ENCODE results near the gene BRD3OS. TPM values are rescaled to one million over a fixed set of nuclear protein-coding genes. Genes with fewer than 3 reads are reported as not detected.

The BRD3OS gene, protein sequence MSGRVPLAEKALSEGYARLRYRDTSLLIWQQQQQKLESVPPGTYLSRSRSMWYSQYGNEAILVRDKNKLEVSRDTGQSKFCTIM
- 6.8 TPM for total RNA-seq

DNA sequence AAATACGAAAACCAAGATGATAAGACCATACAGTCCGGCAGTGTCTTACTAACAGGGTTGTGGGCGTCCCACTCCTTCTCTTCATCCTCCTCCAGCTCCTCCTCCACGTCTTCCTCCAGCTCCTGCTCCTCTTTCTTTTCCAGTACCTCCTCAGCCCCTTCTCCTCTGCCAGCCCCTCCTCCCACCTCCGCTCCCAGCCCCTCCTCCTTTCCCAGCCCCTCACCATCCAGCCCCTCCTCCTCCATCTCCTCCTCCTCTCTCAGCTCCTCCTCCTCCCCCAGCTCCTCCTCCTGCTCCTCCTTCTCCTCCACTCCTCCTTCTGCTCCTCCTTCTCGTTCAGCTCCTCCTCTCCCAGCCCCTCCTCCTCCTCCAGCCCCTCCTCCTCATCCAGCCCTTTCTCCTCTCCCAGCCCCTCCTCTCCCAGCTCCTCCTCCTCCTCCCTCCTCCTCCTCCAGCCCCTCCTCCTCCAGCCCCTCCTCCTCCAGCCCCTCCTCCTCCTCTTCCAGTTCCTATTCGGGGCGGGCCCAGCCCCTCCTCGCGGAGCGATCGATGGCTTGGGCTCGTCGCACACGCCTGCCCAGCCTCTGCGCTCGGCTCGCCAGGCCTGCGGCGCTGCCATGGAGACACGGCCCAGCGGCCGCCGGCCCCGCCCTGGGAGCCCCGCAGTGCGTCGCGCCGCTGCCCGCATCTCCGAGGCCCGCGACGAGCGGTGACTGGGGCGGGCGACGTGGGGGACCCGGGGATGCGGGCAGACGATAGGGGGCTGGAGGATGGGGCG lies at the start of gene BRD3OS:
TSS of gene BRD3OS (plus strand) at position 654 of the 778 bp plus-strand sequence. CDS start 1,267 bp downstream, outside the sequence.
- peak; percentile 99 for DNase-seq

GRCh38 chr9:133975511-133975910 lies 49.8 kb upstream of the BRD3OS start:
- DNase-seq = no peak

GRCh38 chr9:133976191-133976861 lies 49.0 kb upstream of the BRD3OS start:
- DNase-seq = no peak

DNA sequence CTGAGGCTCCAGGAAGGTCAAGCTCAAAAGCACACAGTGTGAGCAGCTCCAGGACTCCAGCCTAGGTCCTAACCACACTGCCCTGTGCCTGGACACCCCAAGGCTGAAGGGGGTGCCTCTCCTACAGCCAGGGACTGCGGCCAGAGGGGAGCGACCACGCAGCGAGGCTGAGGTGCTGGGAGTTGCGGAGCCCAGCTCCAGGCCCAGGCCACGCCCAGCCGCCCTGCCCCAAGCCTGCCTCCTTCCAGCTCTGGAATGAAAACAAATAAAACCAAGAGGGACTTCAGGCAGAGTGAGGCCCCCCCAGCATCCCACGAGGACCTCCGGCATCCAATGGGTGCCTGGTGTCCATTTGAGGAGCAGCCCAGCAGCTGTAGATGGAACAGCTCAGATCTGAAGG lies 48.4 kb upstream of the BRD3OS start:
- DNase-seq = no peak

- DNase-seq = no peak
Measured at GRCh38 chr9:133977421-133978201, 47.7 kb upstream of the BRD3OS start.

GRCh38 chr9:133978226-133978898 lies 46.9 kb upstream of the BRD3OS start:
- DNase-seq = no peak

- DNase-seq = no peak
Measured at GRCh38 chr9:133978899-133979272, 46.4 kb upstream of the BRD3OS start.

- DNase-seq = peak; percentile 44
Measured at GRCh38 chr9:133979273-133979920, 45.9 kb upstream of the BRD3OS start.

- DNase-seq = no peak
Measured at GRCh38 chr9:133979921-133980863, 45.1 kb upstream of the BRD3OS start.

DNA sequence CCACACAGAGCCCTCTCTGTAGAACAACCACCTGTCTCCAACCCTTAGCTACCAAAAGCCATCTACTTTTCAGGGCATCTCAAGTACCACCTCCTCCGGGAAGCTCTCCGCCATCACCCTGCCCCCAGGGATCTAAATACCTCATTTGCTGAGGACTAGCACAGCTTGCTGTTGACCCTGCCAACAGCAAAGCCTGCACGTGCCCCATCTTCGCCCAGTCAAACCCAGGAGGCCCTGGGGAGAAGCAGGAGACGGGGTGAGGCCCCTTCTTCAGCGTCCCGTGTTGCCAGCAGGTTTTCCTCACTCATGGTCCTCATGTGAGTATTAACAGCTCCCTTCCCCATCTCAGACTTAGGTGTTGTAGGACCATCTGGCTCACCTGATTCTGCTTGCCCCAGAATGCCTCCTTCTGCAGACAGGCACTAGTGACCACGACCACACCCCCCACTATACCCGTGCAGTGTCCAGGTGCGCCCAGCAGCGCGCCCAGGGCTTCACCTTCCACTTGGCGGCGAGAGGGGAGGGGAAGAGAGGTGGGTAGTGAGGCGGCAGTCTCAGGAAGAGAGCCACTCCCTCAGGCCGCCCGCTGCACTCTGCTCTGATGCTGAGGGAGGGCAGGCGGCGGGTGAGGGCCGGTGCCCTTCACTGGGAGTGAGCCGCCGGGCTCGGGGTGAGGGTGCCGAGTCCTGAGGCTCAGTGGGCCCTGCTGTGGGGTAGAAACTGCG lies 44.3 kb upstream of the BRD3OS start:
- DNase-seq = no peak

- DNase-seq = no peak
Measured at GRCh38 chr9:133981589-133981957, 43.7 kb upstream of the BRD3OS start.

- no peak for DNase-seq
Measured at GRCh38 chr9:133981958-133982681, 43.2 kb upstream of the BRD3OS start.

DNA sequence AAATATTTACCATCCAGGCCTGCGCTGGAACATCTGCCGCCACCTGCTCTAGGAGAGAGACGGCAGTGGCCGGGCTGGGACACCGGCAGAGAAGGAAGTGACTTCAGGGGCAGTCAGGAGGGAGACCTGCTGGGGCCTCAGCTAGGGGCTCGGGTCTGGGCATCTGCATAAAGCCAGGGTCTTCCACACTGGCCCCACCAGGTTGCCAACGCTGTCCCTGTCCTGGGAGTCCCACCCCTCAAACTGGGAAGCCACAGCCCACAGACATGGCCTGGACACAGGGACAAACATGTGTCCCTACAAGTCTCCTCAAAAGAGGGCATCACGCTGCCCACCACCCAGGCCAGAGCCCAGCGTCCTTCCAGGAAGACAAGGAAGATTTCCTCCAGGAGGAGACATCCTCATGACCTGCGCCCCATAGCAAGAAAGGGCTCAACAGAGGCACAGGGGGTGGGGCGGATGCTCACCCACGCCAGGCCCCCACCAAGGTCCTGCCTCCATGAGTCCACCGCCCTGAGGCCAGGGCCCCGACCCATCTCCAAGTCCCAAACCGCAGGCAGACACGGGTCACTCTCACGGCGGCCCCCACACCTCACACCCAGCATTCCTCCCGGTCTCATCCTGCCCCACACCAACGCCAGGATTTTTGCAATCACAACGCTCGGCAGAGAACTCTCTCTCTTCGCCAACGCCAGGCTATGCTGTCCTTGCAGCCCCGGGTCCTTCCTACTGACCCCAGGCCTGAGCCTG lies 42.1 kb upstream of the BRD3OS start:
- DNase-seq = no peak

- no peak for DNase-seq
Measured at GRCh38 chr9:133986061-133986460, 39.2 kb upstream of the BRD3OS start.

DNA sequence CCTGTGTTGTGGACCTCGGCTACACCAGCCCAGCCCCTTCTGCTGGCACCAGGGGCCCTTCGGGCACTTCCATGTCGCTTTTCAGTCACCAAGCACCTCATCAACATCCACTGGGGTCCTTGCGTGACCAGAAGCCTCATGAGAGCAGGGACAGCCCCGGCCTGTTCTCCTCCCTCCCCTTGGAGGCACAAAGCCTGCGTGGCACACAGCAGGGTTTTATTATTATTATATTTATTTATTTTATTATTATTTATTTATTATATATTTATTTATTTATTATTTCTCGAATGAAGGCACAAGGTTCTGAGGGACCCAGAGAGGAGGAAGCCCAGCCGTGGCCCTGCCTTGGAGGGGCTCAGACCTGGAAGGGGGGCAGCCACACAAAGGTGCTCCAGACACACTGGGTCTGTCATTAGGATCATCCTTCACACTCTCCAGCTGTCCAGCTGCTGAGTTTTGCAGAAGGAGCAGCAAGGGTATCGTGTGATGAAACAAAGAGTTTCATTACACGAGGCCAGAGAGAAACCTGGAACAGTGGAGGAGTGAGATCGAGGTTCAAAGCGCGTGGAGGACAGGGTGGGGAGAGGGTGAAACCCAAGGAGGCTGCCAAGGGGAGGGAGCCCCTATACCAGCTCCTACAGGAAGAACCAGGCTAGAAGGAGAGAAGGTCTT lies 38.4 kb upstream of the BRD3OS start:
- no peak for DNase-seq

DNA sequence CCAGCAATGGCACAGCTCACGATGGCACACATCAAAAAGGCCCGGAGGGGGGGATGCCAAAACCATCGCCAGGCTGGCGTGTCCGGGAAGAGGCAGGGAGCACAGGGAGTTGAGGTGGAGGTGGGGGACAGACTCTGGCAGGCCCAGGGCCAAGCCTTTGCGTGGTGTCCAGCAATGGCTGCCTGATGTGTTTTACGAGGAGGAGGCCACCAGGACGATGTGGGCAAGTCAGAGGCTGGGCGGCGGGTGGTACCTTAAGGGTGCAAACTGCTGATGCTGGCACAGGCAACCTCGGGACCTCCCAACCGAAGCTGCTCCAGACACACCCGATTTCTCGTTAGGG lies 37.9 kb upstream of the BRD3OS start:
- no peak for DNase-seq

- DNase-seq = no peak
Measured at GRCh38 chr9:133987946-133988665, 37.2 kb upstream of the BRD3OS start.

All from skin of body (tissue), 2 donors.